K562 treated with DMSO at 1 percent for 24 hours (cell line): ENCODE results near the gene SCNN1A. TPM values are rescaled to one million over a fixed set of nuclear protein-coding genes. Genes with fewer than 3 reads are reported as not detected.

Source experiments
- total RNA-seq: library from RNA; unstranded; fragments of 300-600 nt; gene quantifications from 2 replicates; pipeline ENCODE4 v1.2.3, GENCODE V29; 2022; ENCODE audit warnings: low read depth; ENCODE audit not compliant: insufficient read depth

The SCNN1A gene
- total RNA-seq, result 0.14 and 0.47 TPM in 2 replicates

DNA sequence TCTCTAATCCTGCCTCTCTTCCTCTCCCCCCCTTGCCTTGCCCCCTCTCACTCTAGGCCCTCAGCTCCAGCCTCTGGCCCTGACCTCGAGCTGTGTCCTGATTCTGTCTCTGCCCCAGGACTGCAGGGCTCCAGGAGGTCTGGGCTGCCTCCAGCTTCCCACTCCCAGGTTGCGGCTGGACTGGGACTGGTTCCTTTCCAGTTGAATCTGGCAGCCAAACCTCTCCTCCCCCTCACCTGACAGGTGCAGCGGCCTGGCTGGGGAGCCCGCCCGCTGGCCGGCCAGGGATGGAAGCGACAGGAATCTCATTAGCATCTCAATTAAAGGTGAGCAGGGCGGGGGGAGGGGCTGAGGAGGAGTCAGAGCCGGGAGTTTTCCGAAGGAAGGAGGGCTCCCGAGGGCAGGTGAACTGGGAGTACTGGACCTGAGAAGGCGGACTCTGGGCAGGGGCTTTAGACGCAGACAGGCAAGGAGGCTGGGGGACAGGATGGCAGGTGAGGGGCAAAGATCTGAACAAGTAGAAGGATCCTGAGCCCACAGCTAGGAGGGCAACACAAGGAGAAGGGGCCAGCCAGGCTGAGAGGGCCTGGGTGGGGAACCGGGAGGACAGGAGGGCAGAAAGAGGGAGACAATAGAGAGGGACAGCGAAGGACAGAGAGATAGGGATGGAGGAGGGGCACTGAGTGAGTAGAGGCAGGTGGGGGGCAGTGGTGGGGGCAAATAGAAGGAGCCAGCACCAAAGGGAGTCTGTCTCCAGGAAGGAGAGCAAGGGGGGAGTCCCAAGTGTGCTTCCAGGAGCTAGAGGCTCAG is at the start of gene SCNN1A:
Gene SCNN1A, minus strand, starts transcription at position 295 of the 810 bp plus-strand sequence. CDS start 780 bp downstream, outside the sequence.

DNA sequence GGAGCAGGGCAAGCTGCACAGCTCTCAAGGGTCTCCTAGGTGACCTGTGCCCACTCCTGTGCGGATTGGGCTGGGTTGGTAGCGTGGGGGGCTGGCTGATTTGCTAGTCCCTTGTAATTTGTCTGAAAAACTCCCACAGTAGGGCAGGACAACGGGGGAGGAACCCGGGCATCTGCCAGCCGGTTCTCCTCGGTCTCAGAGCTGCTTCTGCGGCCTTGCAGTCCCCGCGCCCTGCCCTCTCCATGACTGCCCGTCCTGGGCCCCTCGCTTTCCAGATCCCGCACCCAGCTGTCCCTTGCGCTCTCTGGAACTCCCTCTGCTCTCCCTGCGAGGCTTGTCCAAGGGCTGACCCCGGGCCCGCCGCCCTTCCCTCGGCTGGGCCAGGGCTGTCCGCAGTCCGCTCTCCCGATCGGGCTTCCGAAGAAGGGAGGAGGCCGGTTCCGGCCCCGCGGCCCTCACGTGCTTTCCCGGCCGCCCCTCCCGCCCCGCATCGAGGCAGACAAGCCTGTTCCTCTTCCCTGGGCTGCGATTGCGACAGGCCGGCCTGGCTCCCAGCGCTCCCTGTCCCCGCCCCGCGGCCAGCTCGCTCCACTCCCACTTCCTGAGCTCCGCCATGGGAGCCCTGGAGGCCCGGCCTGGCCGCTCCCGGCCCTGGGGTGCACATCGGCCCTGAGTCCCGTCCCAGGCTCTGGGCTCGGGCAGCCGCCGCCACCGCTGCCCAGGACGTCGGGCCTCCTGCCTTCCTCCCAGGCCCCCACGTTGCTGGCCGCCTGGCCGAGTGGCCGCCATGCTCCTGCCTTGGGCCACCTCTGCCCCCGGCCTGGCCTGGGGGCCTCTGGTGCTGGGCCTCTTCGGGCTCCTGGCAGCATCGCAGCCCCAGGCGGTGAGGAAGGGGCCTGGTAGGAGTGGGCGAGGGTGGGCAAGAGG is 8.5 kb upstream of the SCNN1A start, which contains the start of gene LTBR:
Gene LTBR, plus strand, starts transcription at position 591 of the 927 bp plus-strand sequence. Its CDS starts 197 bp downstream, at position 788.

DNA sequence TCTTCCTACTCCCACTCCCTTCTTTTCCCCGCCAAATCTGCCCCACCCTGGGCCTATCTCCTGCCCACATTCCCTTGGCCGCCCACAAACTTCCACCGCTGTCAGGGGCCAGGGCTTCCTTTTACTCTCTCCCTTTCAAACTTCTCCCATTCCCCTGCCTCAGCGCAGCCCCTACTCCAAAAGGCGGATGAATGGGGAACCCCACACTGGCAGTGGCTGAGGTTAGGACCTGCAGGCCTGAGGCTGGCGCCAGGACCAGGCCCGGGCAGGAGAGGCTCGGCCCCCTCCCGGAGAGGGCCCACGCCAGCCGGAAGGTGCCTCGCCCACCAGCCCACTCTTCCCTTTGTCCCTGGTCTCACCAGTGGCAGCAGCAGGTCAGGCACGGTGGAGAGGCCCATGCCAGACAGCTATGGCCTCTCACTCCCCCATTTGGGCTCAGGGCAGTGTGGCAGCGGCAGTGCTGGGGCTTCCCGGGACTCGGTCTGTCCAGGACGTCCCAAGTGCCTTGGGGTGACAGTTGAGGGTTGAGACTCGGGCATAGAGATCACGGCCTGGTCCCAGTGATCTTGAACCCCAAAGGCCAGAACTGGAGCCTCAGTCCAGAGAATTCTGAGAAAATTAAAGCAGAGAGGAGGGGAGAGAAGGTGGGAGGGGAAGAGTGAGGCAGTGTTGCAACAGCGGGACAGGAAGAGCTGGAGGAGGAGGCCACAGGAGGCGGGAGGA is 33.8 kb downstream of the SCNN1A start, which contains the start of gene TNFRSF1A:
Gene TNFRSF1A, minus strand, starts transcription at position 660 of the 723 bp plus-strand sequence. Its CDS starts 262 bp downstream, at position 398.

Other genes starting within 250 kb of the SCNN1A start
- gene CD9, start 175.2 kb downstream of the SCNN1A start, total RNA-seq, result 0.88 and 1.3 TPM in 2 replicates
- 0.96 and 1.5 TPM in 2 replicates for gene PLEKHG6, start 64.9 kb downstream of the SCNN1A start, total RNA-seq
- gene TNFRSF1A, start 33.5 kb downstream of the SCNN1A start, total RNA-seq, result 84.6 and 96.6 TPM in 2 replicates
- gene LTBR, start 8.6 kb upstream of the SCNN1A start, total RNA-seq, result 80.7 and 97.2 TPM in 2 replicates
- gene CD27, start 69.4 kb upstream of the SCNN1A start, total RNA-seq, result not detected in 2 replicates
- 7.2 and 8.9 TPM in 2 replicates for gene TAPBPL, start 76.5 kb upstream of the SCNN1A start, total RNA-seq
- gene VAMP1, start 95.1 kb upstream of the SCNN1A start, total RNA-seq, result 7.0 and 7.9 TPM in 2 replicates
- gene MRPL51, start 117.7 kb upstream of the SCNN1A start, total RNA-seq, result 98.8 and 112 TPM in 2 replicates
- 80.5 and 88.8 TPM in 2 replicates for gene NCAPD2, start 118.5 kb upstream of the SCNN1A start, total RNA-seq
- gene GAPDH, start 159.0 kb upstream of the SCNN1A start, total RNA-seq, result 2,559 and 2,719 TPM in 2 replicates
- 0.38 TPM in 1 of 2 replicates, not detected in the other for gene IFFO1, start 180.5 kb upstream of the SCNN1A start, total RNA-seq
- gene NOP2, start 192.7 kb upstream of the SCNN1A start, total RNA-seq, result 23.7 and 26.5 TPM in 2 replicates
- 272 and 284 TPM in 2 replicates for gene CHD4, start 231.8 kb upstream of the SCNN1A start, total RNA-seq